Measurements from ENCODE around the gene KCNMB2. TPM values are rescaled to one million over a fixed set of nuclear protein-coding genes. Genes with fewer than 3 reads are reported as not detected.

KCNMB2 gene
- total RNA-seq, 1 experiment from 2014 or later = not detected

GRCh38 chr3:178711753-178712152 lies 175.5 kb downstream of the KCNMB2 start:
- no peak for DNase-seq
- Histone ChIP-seq H3K9me2 (replicated peaks; ENCODE audit: low read length) (no peaks in the 10 kb centered on the region), H3K9ac (ENCODE audit: low read length) (no peak overlapping the region), H3K36me3 (ENCODE audit: low read depth, low read length) (no peaks in the 10 kb centered on the region), H3F3A (ENCODE audit: low read length, unreplicated experiment) (no peaks in the 10 kb centered on the region), H3K27ac (ENCODE audit: low read length) (no peak overlapping the region), H3K4me1 (ENCODE audit: insufficient read depth, low read length) (no peaks in the 10 kb centered on the region), H3K79me2 (ENCODE audit: low read length) (no peaks in the 10 kb centered on the region), H2AFZ (ENCODE audit: low read length) (no peak overlapping the region), H4K20me1 (ENCODE audit: low read length) (no peaks in the 10 kb centered on the region), H3K4me2 (ENCODE audit: low read length) (no peak overlapping the region), H3K9me3 (ENCODE audit: low read length) (no peaks in the 10 kb centered on the region), H3K27me3 (ENCODE audit: low read length) (peaks cover 12% of the 10 kb centered on the region), H3K4me3 (ENCODE audit: low read length) (no peak overlapping the region)
- TF ChIP-seq EZH2 (IDR thresholded peaks at IDR 0.05; ENCODE audit: low read length, unreplicated experiment) (no peak), EZH2phosphoT487 (IDR thresholded peaks at IDR 0.05; ENCODE audit: borderline replicate concordance, low read length) (no peak)
- BruUV-seq (replicated peaks) = no TSS peak
- ChIA-PET CTCF (no interaction called here), POLR2A (ENCODE audit: unreplicated experiment) (no interaction called here)
- intact Hi-C loops (cut with micrococcal nuclease) = no loop called here
- ATAC-seq = no peak

GRCh38 chr3:178712247-178712646 lies 176.0 kb downstream of the KCNMB2 start:
- no TSS peak for BruUV-seq (replicated peaks)

GRCh38 chr3:178714925-178715832 lies 178.9 kb downstream of the KCNMB2 start:
- H3K27ac ChIP-seq (ENCODE audit: low read length) = no peak overlapping the region

More at GRCh38 chr3:178712247-178712646, 176.0 kb downstream of the KCNMB2 start:
- H4K20me1 ChIP-seq (ENCODE audit: low read length) = no peaks in the 10 kb centered on the region
- H2AFZ ChIP-seq (ENCODE audit: low read length) = no peak overlapping the region
- TF ChIP-seq EZH2 (IDR thresholded peaks at IDR 0.05; ENCODE audit: low read length, unreplicated experiment) = no peak
- TF ChIP-seq EZH2phosphoT487 (IDR thresholded peaks at IDR 0.05; ENCODE audit: borderline replicate concordance, low read length) = no peak
- TF ChIP-seq CTCF (conservative IDR thresholded peaks at IDR 0.05; ENCODE audit: low read depth, low read length) = no peak
- H3K4me3 ChIP-seq (ENCODE audit: low read length) = no peak overlapping the region
- no peaks in the 10 kb centered on the region for H3F3A ChIP-seq (ENCODE audit: low read length, unreplicated experiment)
- no peak for ATAC-seq
- no peaks in the 10 kb centered on the region for H3K79me2 ChIP-seq (ENCODE audit: low read length)
- H3K9ac ChIP-seq (ENCODE audit: low read length) = no peak overlapping the region
- DNase-seq = no peak
- no peaks in the 10 kb centered on the region for H3K36me3 ChIP-seq (ENCODE audit: low read depth, low read length)
- intact Hi-C loops (cut with micrococcal nuclease) = no loop called here
- CTCF ChIA-PET = no interaction called here
- H3K27me3 ChIP-seq (ENCODE audit: low read length) = peaks cover 12% of the 10 kb centered on the region
- H3K9me3 ChIP-seq (ENCODE audit: low read length) = no peaks in the 10 kb centered on the region
- H3K9me2 ChIP-seq (replicated peaks; ENCODE audit: low read length) = no peaks in the 10 kb centered on the region
- no peak overlapping the region for H3K4me2 ChIP-seq (ENCODE audit: low read length)
- H3K4me1 ChIP-seq (ENCODE audit: insufficient read depth, low read length) = no peaks in the 10 kb centered on the region
- POLR2A ChIA-PET (ENCODE audit: unreplicated experiment) = no interaction called here
- no peak overlapping the region for H3K27ac ChIP-seq (ENCODE audit: low read length)

More at GRCh38 chr3:178714925-178715832, 178.9 kb downstream of the KCNMB2 start:
- no peak overlapping the region for H2AFZ ChIP-seq (ENCODE audit: low read length)
- no peaks in the 10 kb centered on the region for H3F3A ChIP-seq (ENCODE audit: low read length, unreplicated experiment)
- ATAC-seq = no peak
- intact Hi-C loops (cut with micrococcal nuclease) = no loop called here
- ChIA-PET CTCF (no interaction called here), POLR2A (ENCODE audit: unreplicated experiment) (no interaction called here)
- no peak for TF ChIP-seq EZH2 (IDR thresholded peaks at IDR 0.05; ENCODE audit: low read length, unreplicated experiment)
- TF ChIP-seq CTCF (conservative IDR thresholded peaks at IDR 0.05; ENCODE audit: low read depth, low read length) = no peak
- no peak for TF ChIP-seq EZH2phosphoT487 (IDR thresholded peaks at IDR 0.05; ENCODE audit: borderline replicate concordance, low read length)
- H3K4me3 ChIP-seq (ENCODE audit: low read length) = no peak overlapping the region
- no peaks in the 10 kb centered on the region for H3K9me3 ChIP-seq (ENCODE audit: low read length)
- peaks cover 12% of the 10 kb centered on the region for H3K27me3 ChIP-seq (ENCODE audit: low read length)
- no TSS peak for BruUV-seq (replicated peaks)
- H3K4me2 ChIP-seq (ENCODE audit: low read length) = no peak overlapping the region
- H3K36me3 ChIP-seq (ENCODE audit: low read depth, low read length) = no peaks in the 10 kb centered on the region
- H3K9ac ChIP-seq (ENCODE audit: low read length) = no peak overlapping the region
- DNase-seq = no peak
- no peaks in the 10 kb centered on the region for H3K4me1 ChIP-seq (ENCODE audit: insufficient read depth, low read length)
- no peaks in the 10 kb centered on the region for H3K79me2 ChIP-seq (ENCODE audit: low read length)
- H3K9me2 ChIP-seq (replicated peaks; ENCODE audit: low read length) = no peaks in the 10 kb centered on the region
- H4K20me1 ChIP-seq (ENCODE audit: low read length) = no peaks in the 10 kb centered on the region
